Colonic mucosa (tissue), 4 donors: ENCODE measurements around the gene ADAMTS7. TPM values are rescaled to one million over a fixed set of nuclear protein-coding genes. Genes with fewer than 3 reads are reported as not detected.
"Not testable (repeated sequence)": the region's sequence is repeated elsewhere in the genome, so short reads cannot be mapped to it uniquely, and the experiment has no call there.

Experiments
- DNase-seq: peaks from one replicate; pipeline ENCODE4 v3.0.0-alpha.2; 2020
- H3K27ac ChIP-seq: fragments of 200-600 bp; one replicate; pipeline ENCODE4 v1.8.0; 2021
- H3K27me3 ChIP-seq: fragments of 200-600 bp; one replicate; pipeline ENCODE4 v1.8.0; 2021
- H3K36me3 ChIP-seq: fragments of 200-600 bp; one replicate; pipeline ENCODE4 v1.8.0; 2021
- H3K4me1 ChIP-seq: fragments of 200-600 bp; one replicate; pipeline ENCODE4 v1.8.0; 2021; ENCODE audit warnings: mild to moderate bottlenecking
- H3K4me3 ChIP-seq: fragments of 200-600 bp; one replicate; pipeline ENCODE4 v1.8.0; 2021
- H3K9ac ChIP-seq, 2 donors: one replicate each; pipeline ENCODE4 v1.7.0; 2013; ENCODE audit warnings: control low read depth in 2 of 2, low read depth in 2 of 2, low read length in 2 of 2
- H3K9me3 ChIP-seq: fragments of 200-600 bp; one replicate; pipeline ENCODE4 v1.8.0; 2021
- CTCF ChIP-seq: fragments of 200-600 bp; IDR thresholded peaks from one replicate; pipeline ENCODE4 v1.8.0; 2022; ENCODE audit warnings: antibody characterized with exemption, mild to moderate bottlenecking
- intact Hi-C: fragments of 100-400 bp; cut with DNase I; formaldehyde crosslinking; loops from one replicate; pipeline ENCODE4 v1.14.1; 2022
- total RNA-seq, 2 donors: library from RNA; stranded (reverse); fragmentation: NEBNext Ultra II Directional in 1 of 2; extraction: Animal tissue kit (Norgen Biotek cat#: 25700) in 1 of 2; gene quantifications; one replicate each; pipeline ENCODE4 v1.2.1, GENCODE V29; 2021
- donor health status: healthy.
- donor health status: DM: no; HTN: no; CAD: no.
- donor health status: DM: no; HTN: no; CAD: no.

Gene ADAMTS7
- total RNA-seq, 2 donors from 2014 or later = 1.6 to 1.8 TPM

GRCh38 chr15:78807359-78807758 lies 3.9 kb downstream of the ADAMTS7 start:
- Histone ChIP-seq H3K9ac (no peak overlapping the region), H3K36me3 (no peaks in the 10 kb centered on the region), H3K4me1 (peaks cover 9% of the 10 kb centered on the region), H3K9me3 (no peaks in the 10 kb centered on the region), H3K27me3 (peaks cover 23% of the 10 kb centered on the region), H3K27ac (no peak overlapping the region), H3K4me3 (no peak overlapping the region)
- DNase-seq = no peak
- no peak for TF ChIP-seq CTCF
- intact Hi-C loops = no loop called here

- Histone ChIP-seq H3K4me1 (no peaks in the 10 kb centered on the region), H3K27me3 (peaks cover 5% of the 10 kb centered on the region), H3K27ac (no peak overlapping the region), H3K9me3 (no peaks in the 10 kb centered on the region), H3K4me3 (no peak overlapping the region), H3K9ac (no peak overlapping the region), H3K36me3 (no peaks in the 10 kb centered on the region)
- no peak for TF ChIP-seq CTCF
- intact Hi-C loops = no loop called here
- no peak for DNase-seq
Measured at GRCh38 chr15:78804391-78804792, 6.9 kb downstream of the ADAMTS7 start.

GRCh38 chr15:78800806-78801205 lies 10.5 kb downstream of the ADAMTS7 start:
- TF ChIP-seq CTCF = no peak
- H3K4me3 ChIP-seq = no peak overlapping the region
- no peaks in the 10 kb centered on the region for H3K27me3 ChIP-seq
- H3K9ac ChIP-seq = no peak overlapping the region
- DNase-seq = no peak
- H3K4me1 ChIP-seq = no peaks in the 10 kb centered on the region
- no peaks in the 10 kb centered on the region for H3K36me3 ChIP-seq
- no peaks in the 10 kb centered on the region for H3K9me3 ChIP-seq
- no peak overlapping the region for H3K27ac ChIP-seq
- intact Hi-C loops = no loop called here

- DNase-seq = no peak
- Histone ChIP-seq H3K36me3 (no peaks in the 10 kb centered on the region), H3K27ac (no peak overlapping the region), H3K4me3 (no peak overlapping the region), H3K4me1 (no peaks in the 10 kb centered on the region), H3K9me3 (no peaks in the 10 kb centered on the region), H3K9ac (no peak overlapping the region), H3K27me3 (no peaks in the 10 kb centered on the region)
- no peak for TF ChIP-seq CTCF
- intact Hi-C loops = no loop called here
Measured at GRCh38 chr15:78800189-78800588, 11.1 kb downstream of the ADAMTS7 start.

GRCh38 chr15:78799102-78799501 lies 12.2 kb downstream of the ADAMTS7 start:
- H3K4me3 ChIP-seq, H3K27ac ChIP-seq, H3K36me3 ChIP-seq, H3K4me1 ChIP-seq, H3K27me3 ChIP-seq, intact Hi-C loops, H3K9me3 ChIP-seq, H3K9ac ChIP-seq, DNase-seq: not testable (repeated sequence)

GRCh38 chr15:78798355-78798754 lies 12.9 kb downstream of the ADAMTS7 start:
- H3K27ac ChIP-seq, H3K9me3 ChIP-seq, H3K27me3 ChIP-seq, intact Hi-C loops, DNase-seq, H3K36me3 ChIP-seq, H3K9ac ChIP-seq, H3K4me1 ChIP-seq, H3K4me3 ChIP-seq: not testable (repeated sequence)

GRCh38 chr15:78797951-78798350 lies 13.3 kb downstream of the ADAMTS7 start:
- DNase-seq = no peak
- intact Hi-C loops = no loop called here

More at GRCh38 chr15:78797951-78798350, 13.3 kb downstream of the ADAMTS7 start:
- TF ChIP-seq CTCF = no peak
- Histone ChIP-seq H3K4me3 (no peak overlapping the region), H3K9me3 (no peaks in the 10 kb centered on the region), H3K36me3 (no peaks in the 10 kb centered on the region), H3K4me1 (no peaks in the 10 kb centered on the region), H3K9ac (no peak overlapping the region), H3K27me3 (no peaks in the 10 kb centered on the region), H3K27ac (no peak overlapping the region)
